Measurements from ENCODE around the gene CFAP61. TPM values are rescaled to one million over a fixed set of nuclear protein-coding genes. Genes with fewer than 3 reads are reported as not detected.

CFAP61 gene
- total RNA-seq, 4 donors from 2014 or later = 17.1 to 94.8 (median 41.4) TPM

GRCh38 chr20:20228351-20228750 is 176.0 kb downstream of the CFAP61 start:
- Histone ChIP-seq H3K4me1 (peaks cover 56 to 64% of the 10 kb centered on the region in 2 donors), H3K27ac (peak overlapping the region; percentile 85 to 90 (median 86)), H3K27me3 (no peaks in the 10 kb centered on the region), H3K4me3 (no peak overlapping the region), H3K9me3 (no peaks in the 10 kb centered on the region), H3K36me3 (no peaks in the 10 kb centered on the region)
- intact Hi-C loops (cut with DNase I; ENCODE audit: low total_unique reads) (loop anchor here (2.0 kb wide), 1 partner anchor 144 kb away; no protein-coding TSS in a partner anchor), in situ Hi-C loops (cut with MboI; ENCODE audit: low sequenced_read_pairs in 4 of 4) (loop anchor here in 2 of 4 donors (5.0 to 25.0 kb wide), 2 partner anchors 141 kb away; no protein-coding TSS in a partner anchor)
- TF ChIP-seq, protein P1, sequence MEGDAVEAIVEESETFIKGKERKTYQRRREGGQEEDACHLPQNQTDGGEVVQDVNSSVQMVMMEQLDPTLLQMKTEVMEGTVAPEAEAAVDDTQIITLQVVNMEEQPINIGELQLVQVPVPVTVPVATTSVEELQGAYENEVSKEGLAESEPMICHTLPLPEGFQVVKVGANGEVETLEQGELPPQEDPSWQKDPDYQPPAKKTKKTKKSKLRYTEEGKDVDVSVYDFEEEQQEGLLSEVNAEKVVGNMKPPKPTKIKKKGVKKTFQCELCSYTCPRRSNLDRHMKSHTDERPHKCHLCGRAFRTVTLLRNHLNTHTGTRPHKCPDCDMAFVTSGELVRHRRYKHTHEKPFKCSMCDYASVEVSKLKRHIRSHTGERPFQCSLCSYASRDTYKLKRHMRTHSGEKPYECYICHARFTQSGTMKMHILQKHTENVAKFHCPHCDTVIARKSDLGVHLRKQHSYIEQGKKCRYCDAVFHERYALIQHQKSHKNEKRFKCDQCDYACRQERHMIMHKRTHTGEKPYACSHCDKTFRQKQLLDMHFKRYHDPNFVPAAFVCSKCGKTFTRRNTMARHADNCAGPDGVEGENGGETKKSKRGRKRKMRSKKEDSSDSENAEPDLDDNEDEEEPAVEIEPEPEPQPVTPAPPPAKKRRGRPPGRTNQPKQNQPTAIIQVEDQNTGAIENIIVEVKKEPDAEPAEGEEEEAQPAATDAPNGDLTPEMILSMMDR (IDR thresholded peaks at IDR 0.05 in 4 of 5, conservative IDR thresholded peaks at IDR 0.05 in 1 of 5) = no peak
- no peak for TF ChIP-seq POLR2A (IDR thresholded peaks at IDR 0.05)
- DNase-seq = no peak
- ATAC-seq = no peak

- intact Hi-C loops (cut with DNase I; ENCODE audit: low total_unique reads) (loop anchor here (2.0 kb wide), 1 partner anchor 145 kb away; no protein-coding TSS in a partner anchor), in situ Hi-C loops (cut with MboI; ENCODE audit: low sequenced_read_pairs in 4 of 4) (loop anchor here in 2 of 4 donors (5.0 to 25.0 kb wide), 2 partner anchors 142 kb away; no protein-coding TSS in a partner anchor)
- Histone ChIP-seq H3K4me1 (peaks cover 56 to 59% of the 10 kb centered on the region in 2 donors), H3K36me3 (no peaks in the 10 kb centered on the region), H3K27ac (peak overlapping the region; percentile 85 to 90 (median 86)), H3K9me3 (no peaks in the 10 kb centered on the region), H3K27me3 (no peaks in the 10 kb centered on the region), H3K4me3 (no peak overlapping the region)
- ATAC-seq (peak; percentile 71 to 82), DNase-seq (no peak)
- TF ChIP-seq, protein P1 (IDR thresholded peaks at IDR 0.05 in 4 of 5, conservative IDR thresholded peaks at IDR 0.05 in 1 of 5) = no peak
- TF ChIP-seq POLR2A (IDR thresholded peaks at IDR 0.05) = peak; percentile 44 to 76
These were observed 177.3 kb downstream of the CFAP61 start for GRCh38 chr20:20229595-20229994.

GRCh38 chr20:20230741-20231140 is 178.4 kb downstream of the CFAP61 start:
- intact Hi-C loops (cut with DNase I; ENCODE audit: low total_unique reads) (no loop called here), in situ Hi-C loops (cut with MboI; ENCODE audit: low sequenced_read_pairs in 4 of 4) (loop anchor here in 3 of 4 donors (5.0 to 25.0 kb wide), 2 partner anchors 143 to 153 kb away; no protein-coding TSS in a partner anchor)
- Histone ChIP-seq H3K27ac (peak overlapping the region; percentile 85 to 90 (median 86)), H3K27me3 (no peaks in the 10 kb centered on the region), H3K36me3 (no peaks in the 10 kb centered on the region), H3K9me3 (no peaks in the 10 kb centered on the region), H3K4me3 (no peak overlapping the region), H3K4me1 (peaks cover 49 to 55% of the 10 kb centered on the region in 2 donors)
- TF ChIP-seq POLR2A (IDR thresholded peaks at IDR 0.05) = no peak
- TF ChIP-seq, protein P1 (IDR thresholded peaks at IDR 0.05 in 4 of 5, conservative IDR thresholded peaks at IDR 0.05 in 1 of 5) = no peak
- ATAC-seq (no peak), DNase-seq (no peak)

DNA sequence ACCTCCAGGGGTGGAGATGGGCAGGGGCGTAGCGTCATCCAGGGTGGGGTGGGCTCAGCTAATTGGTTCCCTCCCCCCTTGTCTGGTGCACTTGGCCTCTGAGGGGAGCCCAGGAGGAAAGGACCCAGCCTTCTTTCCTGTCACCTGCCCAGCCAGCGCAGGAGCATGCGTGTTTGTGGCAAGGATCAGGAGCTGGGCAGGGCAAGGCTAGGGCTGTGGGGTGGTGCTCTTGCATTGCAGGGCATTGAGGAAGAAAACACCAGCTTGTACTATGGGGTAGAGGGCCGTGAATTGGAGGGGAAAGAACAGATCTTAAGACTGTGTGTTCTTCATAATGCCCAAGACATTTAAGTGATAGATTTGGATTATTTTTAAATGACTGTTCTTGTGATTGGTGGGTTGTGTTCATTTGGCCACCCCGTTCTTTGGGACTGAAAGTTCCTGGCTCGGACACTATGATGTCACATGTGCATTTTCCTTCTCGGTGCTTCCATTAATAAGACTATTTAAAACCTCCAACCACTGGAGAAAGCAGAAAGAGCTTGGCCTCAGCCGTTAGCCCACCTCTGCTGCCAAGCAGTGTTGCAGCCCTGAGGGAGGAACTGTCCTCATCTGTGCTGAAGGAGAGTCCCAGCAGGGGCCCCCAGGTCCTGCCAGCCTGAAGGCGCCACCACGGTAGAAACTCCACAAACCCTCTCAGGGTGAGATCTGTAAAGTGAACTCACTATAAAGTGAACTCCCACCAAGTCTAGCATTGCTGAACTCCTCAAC is 179.4 kb downstream of the CFAP61 start:
- H3K9me3 ChIP-seq = no peaks in the 10 kb centered on the region
- H3K4me1 ChIP-seq = peaks cover 39 to 45% of the 10 kb centered on the region in 2 donors
- no peak overlapping the region for H3K4me3 ChIP-seq
- DNase-seq = peak; percentile 53 to 63
- TF ChIP-seq, protein P1 (IDR thresholded peaks at IDR 0.05 in 4 of 5, conservative IDR thresholded peaks at IDR 0.05 in 1 of 5) = no peak
- peak; percentile 11 to 30 for TF ChIP-seq POLR2A (IDR thresholded peaks at IDR 0.05)
- H3K27me3 ChIP-seq = no peaks in the 10 kb centered on the region
- intact Hi-C loops (cut with DNase I; ENCODE audit: low total_unique reads) (no loop called here), in situ Hi-C loops (cut with MboI; ENCODE audit: low sequenced_read_pairs in 4 of 4) (loop anchor here in 3 of 4 donors (5.0 to 25.0 kb wide), 2 partner anchors 144 to 154 kb away; no protein-coding TSS in a partner anchor)
- peak; percentile 21 to 57 for ATAC-seq
- peak overlapping the region; percentile 85 to 90 (median 86) for H3K27ac ChIP-seq
- no peaks in the 10 kb centered on the region for H3K36me3 ChIP-seq
